Naive B cell (primary cell): Measurements from ENCODE around the gene CDADC1. TPM values are rescaled to one million over a fixed set of nuclear protein-coding genes. Genes with fewer than 3 reads are reported as not detected.
"Not testable (repeated sequence)": the region's sequence is repeated elsewhere in the genome, so short reads cannot be mapped to it uniquely, and the experiment has no call there.

Experiments used
- ATAC-seq, 2 donors: fragments of 150-1000 bp; cut with Tn5 transposase; 2 replicates each; pipeline ENCODE4 v1.10.0; 2021; ENCODE audit warnings: low read depth in 2 of 2, mild to moderate bottlenecking in 2 of 2, moderate library complexity in 2 of 2
- DNase-seq: peaks from one replicate; pipeline ENCODE4 v3.0.0; 2022
- H3K27ac Mint-ChIP-seq, 6 donors: one replicate each; pipeline ENCODE4 v1.8.0; 2020 to 2022; ENCODE audit warnings: mild to moderate bottlenecking in 6 of 6, mixed read lengths in 6 of 6, moderate library complexity in 5 of 6, inconsistent platforms in 2 of 6
- H3K27me3 Mint-ChIP-seq, 3 donors: one replicate each; pipeline ENCODE4 v1.8.0; 2021 to 2022; ENCODE audit warnings: mixed read lengths in 3 of 3, mild to moderate bottlenecking in 1 of 3
- H3K36me3 Mint-ChIP-seq, 2 donors: one replicate each; pipeline ENCODE4 v1.8.0; 2020 to 2022; ENCODE audit warnings: mixed read lengths in 2 of 2, inconsistent platforms in 1 of 2, mild to moderate bottlenecking in 1 of 2
- H3K4me1 Mint-ChIP-seq, 3 donors: one replicate each; pipeline ENCODE4 v1.8.0; 2020 to 2022; ENCODE audit warnings: mixed read lengths in 3 of 3, inconsistent platforms in 1 of 3, mild to moderate bottlenecking in 1 of 3, moderate library complexity in 1 of 3
- H3K4me3 Mint-ChIP-seq, 8 donors: one replicate each; pipeline ENCODE4 v1.8.0; 2020 to 2022; ENCODE audit warnings: mild to moderate bottlenecking in 8 of 8, mixed read lengths in 8 of 8, moderate library complexity in 8 of 8, inconsistent platforms in 2 of 8
- H3K9me3 Mint-ChIP-seq, 7 donors: one replicate each; pipeline ENCODE4 v1.8.0; 2020 to 2022; ENCODE audit warnings: mixed read lengths in 7 of 7, mild to moderate bottlenecking in 5 of 7, inconsistent platforms in 2 of 7, moderate library complexity in 1 of 7
- polyA plus RNA-seq, 6 donors: library from polyadenylated mRNA; unstranded; fragments of 300-500 nt; fragmentation: Illumina TruSeq; gene quantifications; one replicate each; pipeline ENCODE4 v1.2.3, GENCODE V29; 2021; ENCODE audit warnings: low read depth in 6 of 6

Gene CDADC1
- polyA plus RNA-seq, 6 donors from 2014 or later = 1.8 to 8.0 (median 6.0) TPM

DNA sequence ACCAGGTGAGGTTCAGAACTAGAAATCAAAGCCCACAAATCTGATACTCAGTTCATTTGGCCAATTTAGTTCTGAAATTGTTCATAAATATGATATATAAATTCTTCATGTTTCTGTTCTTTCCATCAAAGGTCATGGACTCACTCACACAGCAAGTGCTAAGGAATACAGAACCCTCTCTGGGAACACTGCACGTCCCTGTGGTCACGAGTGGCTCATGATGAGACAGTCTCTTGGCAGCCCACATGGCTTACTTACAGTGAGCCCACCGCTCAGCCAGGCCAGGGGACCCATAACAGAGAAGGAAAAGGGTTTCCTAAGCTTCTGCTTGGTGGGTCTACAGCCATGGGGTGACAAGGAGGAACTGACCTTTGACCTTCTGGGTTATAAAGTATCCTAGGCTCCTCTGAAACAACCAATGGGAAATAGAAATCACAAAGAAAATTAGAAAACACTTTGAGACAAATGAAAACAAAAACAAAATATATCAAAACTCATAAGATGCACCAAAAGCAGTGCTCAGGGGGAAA is 67.4 kb downstream of the CDADC1 start:
- ATAC-seq (no peak), DNase-seq (no peak)
- Mint-ChIP-seq H3K4me1 (peaks cover 2 to 3% (median 2%) of the 10 kb centered on the region in 3 donors), H3K9me3 (no peaks in the 10 kb centered on the region), H3K36me3 (no peaks in the 10 kb centered on the region), H3K27me3 (no peaks in the 10 kb centered on the region), H3K27ac (no peak overlapping the region), H3K4me3 (no peak overlapping the region)

DNA sequence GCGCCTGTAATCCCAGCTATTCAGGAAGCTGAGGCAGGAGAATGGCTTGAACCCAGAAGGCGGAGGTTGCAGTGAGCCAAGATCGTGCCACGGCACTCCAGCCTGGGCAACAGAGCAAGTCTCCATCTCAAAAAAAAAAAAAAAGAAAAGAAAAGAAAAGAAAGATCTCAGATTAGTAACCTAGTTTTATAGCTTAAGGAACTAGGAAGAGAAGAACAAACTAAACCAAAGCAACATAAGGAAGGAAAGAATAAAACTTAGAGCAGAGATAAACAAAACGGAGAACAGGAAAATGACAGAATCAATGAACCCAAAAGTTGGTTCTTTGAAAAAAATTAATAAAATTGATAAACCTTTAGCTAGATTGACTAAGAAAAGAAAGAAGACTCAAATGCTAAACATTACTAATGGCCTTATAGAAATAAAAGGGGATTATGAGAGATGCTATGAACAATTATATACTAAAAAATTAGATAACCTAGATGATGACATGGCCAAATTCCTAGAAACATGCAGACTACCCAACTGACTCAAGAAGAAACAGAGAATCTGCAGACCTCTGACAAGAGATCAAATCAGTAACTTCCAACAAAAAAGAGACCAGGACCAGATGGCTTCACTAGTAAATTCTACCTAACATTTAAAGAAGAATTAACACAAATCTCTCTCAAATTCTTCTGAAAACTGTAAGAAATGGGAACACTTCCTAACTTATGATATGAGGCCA is 68.2 kb downstream of the CDADC1 start:
- DNase-seq (no peak), ATAC-seq (no peak)
- no peak overlapping the region for H3K4me3 Mint-ChIP-seq
- H3K36me3 Mint-ChIP-seq = no peaks in the 10 kb centered on the region
- H3K9me3 Mint-ChIP-seq = no peaks in the 10 kb centered on the region
- H3K27me3 Mint-ChIP-seq = no peaks in the 10 kb centered on the region
- peaks cover 10 to 11% (median 10%) of the 10 kb centered on the region in 3 donors for H3K4me1 Mint-ChIP-seq
- H3K27ac Mint-ChIP-seq = peak overlapping the region in 1 of 6 donors; percentile 44

DNA sequence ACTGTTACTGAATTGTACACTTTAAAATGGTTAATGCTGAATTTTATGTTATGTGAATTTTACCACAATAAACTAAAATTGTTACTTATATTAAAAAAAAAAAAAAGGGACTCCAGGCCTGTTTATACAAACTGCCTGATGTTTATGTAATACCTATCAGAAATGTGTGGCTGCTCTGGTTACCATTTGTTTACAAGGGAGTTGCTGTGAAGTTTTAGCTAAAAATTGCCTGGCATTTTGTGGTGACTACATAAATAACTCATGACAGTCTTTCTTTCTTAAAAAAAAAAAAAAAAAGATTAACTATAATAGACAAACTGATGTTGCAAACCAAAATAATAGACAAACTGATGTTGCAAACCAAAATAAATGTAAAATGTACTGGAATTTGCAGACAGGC is 71.8 kb downstream of the CDADC1 start:
- Mint-ChIP-seq H3K27ac (no peak overlapping the region), H3K4me3 (no peak overlapping the region), H3K4me1 (peaks cover 16 to 17% (median 17%) of the 10 kb centered on the region in 3 donors), H3K36me3 (no peaks in the 10 kb centered on the region), H3K9me3 (no peaks in the 10 kb centered on the region), H3K27me3 (no peaks in the 10 kb centered on the region)
- DNase-seq (no peak), ATAC-seq (no peak)

DNA sequence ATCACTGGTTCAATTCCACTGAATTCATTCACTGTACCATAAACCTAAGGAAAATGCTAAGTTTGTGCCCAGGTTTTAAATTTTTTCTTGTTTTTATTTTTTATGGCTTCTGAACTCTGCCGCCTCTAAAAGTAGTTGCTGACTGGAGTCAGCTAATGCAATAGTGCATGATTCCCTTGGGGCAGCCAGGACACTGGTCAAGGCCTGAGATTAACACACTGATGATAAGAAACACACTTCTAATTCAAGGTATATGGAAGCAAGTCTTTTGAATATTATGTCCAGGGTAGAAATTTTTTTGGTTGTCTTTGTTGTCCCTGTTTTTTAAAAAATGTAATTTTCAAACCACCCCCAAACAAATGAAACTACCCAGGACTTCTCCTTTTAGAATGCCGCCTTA is 72.2 kb downstream of the CDADC1 start:
- ATAC-seq = no peak
- H3K27me3 Mint-ChIP-seq = no peaks in the 10 kb centered on the region
- no peaks in the 10 kb centered on the region for H3K9me3 Mint-ChIP-seq
- no peaks in the 10 kb centered on the region for H3K36me3 Mint-ChIP-seq
- no peak overlapping the region for H3K4me3 Mint-ChIP-seq
- DNase-seq = no peak
- H3K27ac Mint-ChIP-seq = peak overlapping the region in 2 of 6 donors; percentile 34 to 54
- peaks cover 16 to 19% (median 17%) of the 10 kb centered on the region in 3 donors for H3K4me1 Mint-ChIP-seq

DNA sequence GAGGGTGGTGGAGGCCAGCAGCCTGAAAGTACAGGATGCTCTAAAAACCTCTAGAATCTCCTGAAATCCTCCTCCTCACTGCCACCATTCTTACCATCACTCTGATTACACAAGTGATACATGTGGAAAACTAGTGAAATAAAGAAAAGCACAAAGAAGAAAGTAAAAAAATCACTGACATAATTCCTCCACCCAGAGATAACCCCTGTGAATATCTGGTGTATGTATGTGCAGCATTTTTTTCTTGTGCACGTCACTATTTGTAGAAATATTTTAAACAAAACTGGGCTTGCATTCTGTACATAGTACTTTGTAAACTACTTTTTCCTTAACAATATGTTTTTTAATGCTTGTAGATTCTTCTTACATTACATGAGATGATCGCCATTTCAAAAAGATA is 73.2 kb downstream of the CDADC1 start:
- peak overlapping the region in 1 of 8 donors; percentile 10 for H3K4me3 Mint-ChIP-seq
- DNase-seq = no peak
- H3K27me3 Mint-ChIP-seq = no peaks in the 10 kb centered on the region
- no peaks in the 10 kb centered on the region for H3K9me3 Mint-ChIP-seq
- no peak for ATAC-seq
- no peaks in the 10 kb centered on the region for H3K36me3 Mint-ChIP-seq
- peak overlapping the region in 3 of 6 donors; percentile 49 to 78 (median 68) for H3K27ac Mint-ChIP-seq
- peaks cover 16 to 23% (median 17%) of the 10 kb centered on the region in 3 donors for H3K4me1 Mint-ChIP-seq

DNA sequence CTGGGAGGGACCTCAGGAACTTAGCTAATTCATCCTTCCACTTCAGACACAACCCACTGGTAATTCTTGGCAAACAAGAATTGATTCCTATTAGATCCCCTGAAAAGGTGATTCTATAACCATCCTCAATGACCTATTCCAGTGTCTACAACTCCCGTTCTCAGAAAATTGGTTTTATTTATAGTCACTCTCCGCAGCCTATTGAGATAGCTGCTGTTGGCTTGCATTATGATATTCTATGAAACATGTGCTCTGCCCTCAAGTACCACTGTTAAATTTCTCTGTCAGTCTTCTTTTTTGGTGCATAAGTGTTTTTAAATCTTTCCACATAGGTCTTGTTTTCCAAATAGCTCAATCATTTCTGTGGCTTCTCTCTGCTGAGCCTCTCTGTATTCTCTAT is 75.0 kb downstream of the CDADC1 start:
- peak overlapping the region in 1 of 6 donors; percentile 5 for H3K27ac Mint-ChIP-seq
- ATAC-seq = no peak
- no peaks in the 10 kb centered on the region for H3K9me3 Mint-ChIP-seq
- no peaks in the 10 kb centered on the region for H3K36me3 Mint-ChIP-seq
- H3K27me3 Mint-ChIP-seq = no peaks in the 10 kb centered on the region
- no peak for DNase-seq
- H3K4me3 Mint-ChIP-seq = no peak overlapping the region
- peaks cover 16 to 23% (median 17%) of the 10 kb centered on the region in 3 donors for H3K4me1 Mint-ChIP-seq

DNA sequence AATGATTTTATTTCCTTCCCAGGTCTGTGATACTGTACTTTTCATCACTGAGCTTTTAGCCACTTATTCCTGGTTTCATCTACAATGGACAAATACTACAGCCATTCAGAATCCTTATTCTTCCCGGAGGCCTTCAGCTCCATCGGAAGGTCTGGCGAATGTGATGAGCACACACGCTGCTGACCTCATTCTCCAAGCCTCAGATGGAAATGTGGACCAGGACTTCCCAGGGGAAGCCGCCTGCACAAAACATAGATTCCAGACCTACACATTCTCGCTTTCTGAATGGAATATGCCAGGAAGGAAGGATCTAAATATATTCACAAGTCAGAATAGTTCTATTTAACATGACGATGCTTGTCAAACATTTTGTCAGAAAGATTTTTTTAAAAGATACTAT is 75.6 kb downstream of the CDADC1 start:
- peaks cover 16 to 23% (median 17%) of the 10 kb centered on the region in 3 donors for H3K4me1 Mint-ChIP-seq
- no peak for ATAC-seq
- H3K27ac Mint-ChIP-seq = no peak overlapping the region
- H3K4me3 Mint-ChIP-seq = no peak overlapping the region
- no peaks in the 10 kb centered on the region for H3K9me3 Mint-ChIP-seq
- no peaks in the 10 kb centered on the region for H3K27me3 Mint-ChIP-seq
- DNase-seq = no peak
- no peaks in the 10 kb centered on the region for H3K36me3 Mint-ChIP-seq

DNA sequence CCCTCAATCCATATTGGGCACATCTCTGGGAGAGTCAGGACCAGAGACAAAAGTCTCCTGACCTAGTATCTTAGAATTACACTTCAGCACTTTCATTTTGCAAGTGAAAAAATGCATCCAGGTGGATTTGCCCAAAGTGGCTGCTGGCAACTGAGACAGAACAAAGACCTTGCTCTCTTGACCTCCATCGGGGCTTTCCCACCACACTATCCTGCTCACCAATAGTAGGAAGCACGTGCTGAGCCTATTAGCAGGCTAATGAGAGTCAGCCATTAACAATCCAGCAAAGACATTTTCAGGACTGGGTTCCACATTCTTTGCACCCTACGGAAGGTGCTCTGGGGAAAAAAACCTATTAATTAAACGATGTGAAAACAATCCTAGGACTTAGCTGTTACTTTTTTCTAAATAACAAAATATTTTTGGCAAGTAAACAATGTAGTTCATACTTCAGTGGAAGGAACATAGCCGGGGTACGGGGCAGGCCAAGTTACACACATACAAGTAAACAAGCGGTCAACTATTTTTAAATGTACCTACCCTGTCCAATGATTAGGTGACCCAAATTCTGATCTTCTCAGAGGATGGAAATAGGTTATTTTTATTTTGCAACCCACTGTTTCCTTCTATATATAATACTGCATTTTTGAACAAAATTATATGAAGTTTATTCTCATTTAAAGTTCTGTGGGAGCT is 78.6 kb downstream of the CDADC1 start:
- H3K4me3 Mint-ChIP-seq = no peak overlapping the region
- H3K9me3 Mint-ChIP-seq = no peaks in the 10 kb centered on the region
- peaks cover 2 to 8% (median 2%) of the 10 kb centered on the region in 3 donors for H3K4me1 Mint-ChIP-seq
- peaks cover 0 to 5% of the 10 kb centered on the region in 2 donors for H3K36me3 Mint-ChIP-seq
- no peak overlapping the region for H3K27ac Mint-ChIP-seq
- ATAC-seq (no peak), DNase-seq (no peak)
- H3K27me3 Mint-ChIP-seq = no peaks in the 10 kb centered on the region

DNA sequence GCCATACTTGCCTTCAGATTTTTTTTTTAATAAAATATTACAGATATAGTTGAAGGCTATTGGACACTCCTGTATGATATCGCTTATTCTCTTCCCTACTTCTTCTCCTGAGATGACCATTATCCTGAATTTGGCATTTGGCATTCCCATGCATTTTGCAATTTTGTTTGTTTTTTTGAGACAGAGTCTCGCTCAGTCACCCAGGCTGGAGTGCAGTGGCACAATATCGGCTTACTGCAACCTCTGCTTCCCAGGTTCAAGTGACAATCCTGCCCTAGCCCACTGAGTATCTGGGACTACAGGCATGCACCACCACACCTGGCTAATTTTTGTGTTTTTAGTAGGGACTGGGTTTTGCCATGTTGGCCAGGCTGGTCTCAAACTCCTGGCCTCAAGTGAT is 79.4 kb downstream of the CDADC1 start:
- H3K36me3 Mint-ChIP-seq, DNase-seq, H3K4me1 Mint-ChIP-seq, H3K4me3 Mint-ChIP-seq, H3K27me3 Mint-ChIP-seq, ATAC-seq, H3K9me3 Mint-ChIP-seq: not testable (repeated sequence)
- H3K27ac Mint-ChIP-seq = peak overlapping the region in 1 of 6 donors; percentile 74

DNA sequence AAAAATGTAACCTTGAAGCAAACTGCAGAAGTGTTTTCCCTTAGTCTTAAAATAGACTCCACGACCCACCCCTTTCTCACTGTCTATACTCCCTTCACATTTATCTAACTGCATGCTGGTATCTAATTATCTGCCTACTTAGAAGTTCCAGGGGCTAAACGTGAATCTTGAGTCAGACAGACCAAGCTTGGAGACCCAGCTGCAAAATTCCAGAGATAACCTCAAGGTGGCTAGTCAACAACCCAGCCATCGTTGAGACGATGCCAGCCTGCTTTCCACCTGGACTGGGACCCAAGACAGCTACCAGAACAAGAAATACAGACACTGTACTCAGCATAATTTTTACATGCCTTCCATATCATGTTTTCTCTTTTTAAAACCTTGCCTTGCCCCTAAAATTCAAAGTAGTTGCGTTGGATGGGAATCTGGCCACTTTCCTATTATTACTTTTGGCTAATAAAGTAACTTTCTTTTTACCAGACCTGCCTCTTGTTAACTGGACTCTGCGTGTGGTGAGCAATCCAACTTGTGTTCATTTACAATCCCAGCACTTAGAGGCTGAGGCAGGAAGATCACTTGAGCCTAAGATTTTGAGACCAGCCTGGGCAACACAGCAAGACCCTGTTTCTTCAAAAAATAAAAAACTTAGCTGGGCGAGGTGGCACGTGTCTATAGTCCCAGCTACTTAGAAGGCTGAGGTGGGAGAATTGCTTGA is 82.3 kb downstream of the CDADC1 start:
- H3K4me1 Mint-ChIP-seq = peaks cover 0 to 4% (median 0%) of the 10 kb centered on the region in 3 donors
- no peak for ATAC-seq
- H3K4me3 Mint-ChIP-seq = no peak overlapping the region
- H3K36me3 Mint-ChIP-seq = peaks cover 5 to 8% of the 10 kb centered on the region in 2 donors
- no peaks in the 10 kb centered on the region for H3K9me3 Mint-ChIP-seq
- no peak for DNase-seq
- no peak overlapping the region for H3K27ac Mint-ChIP-seq
- no peaks in the 10 kb centered on the region for H3K27me3 Mint-ChIP-seq

DNA sequence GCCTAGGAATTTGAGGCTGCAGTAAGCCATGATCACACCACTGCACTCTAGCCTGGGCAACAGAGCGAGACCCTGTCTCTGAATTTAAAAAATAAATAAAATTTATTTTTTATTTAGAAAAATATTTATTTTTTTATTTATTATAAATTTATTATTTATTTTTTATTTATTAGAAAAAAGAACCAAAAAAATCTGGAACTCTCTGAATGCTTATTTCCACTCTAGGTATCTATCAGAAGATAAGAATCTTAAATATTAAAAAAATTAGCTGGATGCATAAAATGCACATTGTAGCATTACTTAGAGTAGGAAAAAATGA is 82.8 kb downstream of the CDADC1 start:
- no peaks in the 10 kb centered on the region for H3K9me3 Mint-ChIP-seq
- H3K27ac Mint-ChIP-seq = no peak overlapping the region
- peaks cover 5 to 8% of the 10 kb centered on the region in 2 donors for H3K36me3 Mint-ChIP-seq
- no peaks in the 10 kb centered on the region for H3K4me1 Mint-ChIP-seq
- no peaks in the 10 kb centered on the region for H3K27me3 Mint-ChIP-seq
- no peak overlapping the region for H3K4me3 Mint-ChIP-seq
- DNase-seq (no peak), ATAC-seq (no peak)

DNA sequence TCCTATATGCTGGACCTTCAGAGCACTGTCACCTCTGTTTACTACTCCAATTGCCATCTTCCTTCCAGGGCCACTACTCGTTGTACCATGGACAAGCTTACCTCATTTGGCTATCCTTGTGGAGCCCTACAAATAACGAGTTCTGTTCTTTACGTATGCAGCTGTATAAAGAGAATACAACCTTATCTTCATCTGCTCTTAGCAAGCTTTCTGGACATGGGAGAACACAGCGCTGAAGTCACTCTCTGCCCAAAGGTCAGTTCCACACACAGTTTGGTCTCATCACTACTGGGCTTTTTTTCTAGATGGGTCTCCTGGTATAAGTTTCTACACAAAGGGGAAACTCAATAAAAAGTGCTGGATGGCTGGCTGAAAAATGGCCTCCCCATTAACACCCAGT is 88.9 kb downstream of the CDADC1 start:
- ATAC-seq (no peak), DNase-seq (no peak)
- Mint-ChIP-seq H3K27ac (peak overlapping the region in 1 of 6 donors; percentile 58), H3K4me3 (no peak overlapping the region), H3K4me1 (no peaks in the 10 kb centered on the region), H3K27me3 (no peaks in the 10 kb centered on the region), H3K9me3 (no peaks in the 10 kb centered on the region), H3K36me3 (peaks cover 4 to 15% of the 10 kb centered on the region in 2 donors)

DNA sequence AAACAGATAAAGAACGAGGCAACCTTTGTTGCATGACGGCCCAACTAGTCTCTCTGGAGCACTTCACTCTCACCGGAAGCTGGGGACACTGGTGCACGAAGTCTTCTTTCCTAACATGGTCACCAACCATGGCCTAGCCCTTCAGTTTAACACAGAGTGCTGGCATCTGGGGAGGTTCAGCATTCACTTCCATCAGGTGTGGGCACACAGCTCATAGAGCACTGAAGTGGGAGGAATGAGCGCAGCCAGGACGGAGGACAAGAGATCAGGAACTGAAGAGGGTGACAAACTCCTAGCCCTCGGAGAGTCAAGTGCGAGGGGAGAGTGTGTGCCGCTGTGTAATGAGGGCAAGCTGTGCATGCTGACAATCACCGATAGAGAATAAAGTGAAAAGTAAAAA is 92.4 kb downstream of the CDADC1 start:
- Mint-ChIP-seq H3K4me3 (no peak overlapping the region), H3K36me3 (peaks cover 7 to 10% of the 10 kb centered on the region in 2 donors), H3K9me3 (no peaks in the 10 kb centered on the region), H3K27ac (peak overlapping the region in 1 of 6 donors; percentile 74), H3K4me1 (no peaks in the 10 kb centered on the region), H3K27me3 (no peaks in the 10 kb centered on the region)
- no peak for ATAC-seq
- DNase-seq = no peak
